ENCODE measurements around the gene PYGO2. TPM values are rescaled to one million over a fixed set of nuclear protein-coding genes. Genes with fewer than 3 reads are reported as not detected.

PYGO2 gene
- total RNA-seq, 1 experiment from 2014 or later = 18.4 TPM

- no peak for DNase-seq (ENCODE audit: low read depth)
Observed at GRCh38 chr1:154962156-154962749, 671 bp upstream of the PYGO2 start.

GRCh38 chr1:154960446-154961136 lies 991 bp downstream of the PYGO2 start:
- DNase-seq (ENCODE audit: low read depth) = no peak

GRCh38 chr1:154959426-154959780 lies 2.2 kb downstream of the PYGO2 start:
- DNase-seq (ENCODE audit: low read depth) = no peak

- DNase-seq (ENCODE audit: low read depth) = no peak
Observed at GRCh38 chr1:154958681-154959425, 2.7 kb downstream of the PYGO2 start.

- no peak for DNase-seq (ENCODE audit: low read depth)
Observed at GRCh38 chr1:154958036-154958435, 3.5 kb downstream of the PYGO2 start.

GRCh38 chr1:154957091-154957657 lies 4.4 kb downstream of the PYGO2 start:
- DNase-seq (ENCODE audit: low read depth) = no peak

GRCh38 chr1:154956544-154956941 lies 5.0 kb downstream of the PYGO2 start:
- DNase-seq (ENCODE audit: low read depth) = no peak

GRCh38 chr1:154955718-154956543 lies 5.7 kb downstream of the PYGO2 start, which contains the start of gene PBXIP1:
Gene PBXIP1 (minus strand): TSS chr1:154956099. CDS start chr1:154953721, 2,378 bp downstream.
- DNase-seq (ENCODE audit: low read depth) = peak; percentile 87

- peak; percentile 62 for DNase-seq (ENCODE audit: low read depth)
Observed at GRCh38 chr1:154955039-154955717, 6.4 kb downstream of the PYGO2 start.

- DNase-seq (ENCODE audit: low read depth) = no peak
Observed at GRCh38 chr1:154954541-154954940, 7.0 kb downstream of the PYGO2 start.

- DNase-seq (ENCODE audit: low read depth) = no peak
Observed at GRCh38 chr1:154953611-154954038, 8.0 kb downstream of the PYGO2 start.

- DNase-seq (ENCODE audit: low read depth) = no peak
Observed at GRCh38 chr1:154952664-154953063, 8.9 kb downstream of the PYGO2 start.

GRCh38 chr1:154951901-154952657 lies 9.5 kb downstream of the PYGO2 start:
- no peak for DNase-seq (ENCODE audit: low read depth)

- no peak for DNase-seq (ENCODE audit: low read depth)
Observed at GRCh38 chr1:154948079-154948478, 13.5 kb downstream of the PYGO2 start.

- no peak for DNase-seq (ENCODE audit: low read depth)
Observed at GRCh38 chr1:154945962-154946850, 15.4 kb downstream of the PYGO2 start.

GRCh38 chr1:154945160-154945961 lies 16.2 kb downstream of the PYGO2 start:
- no peak for DNase-seq (ENCODE audit: low read depth)

GRCh38 chr1:154944401-154945159 lies 17.0 kb downstream of the PYGO2 start:
- DNase-seq (ENCODE audit: low read depth) = no peak
